Loucy (cell line): ENCODE results near the gene NEU3.

Source experiments
- H2AFZ ChIP-seq: fragments of 200-600 bp; sonication (generic); 2 replicates; pipeline ENCODE4 v1.6.0; 2016; ENCODE audit warnings: antibody characterized with exemption, mild to moderate bottlenecking, low read length, moderate library complexity
- H3F3A ChIP-seq: fragments of 200-600 bp; 2 replicates; pipeline ENCODE4 v1.6.0; 2016; ENCODE audit warnings: antibody characterized with exemption, low read depth, mild to moderate bottlenecking
- H3K27me3 ChIP-seq: fragments of 200-600 bp; sonication (generic); 2 replicates; pipeline ENCODE4 v1.6.1; 2014; ENCODE audit warnings: low read length, mild to moderate bottlenecking; ENCODE audit not compliant: insufficient read depth, poor library complexity, severe bottlenecking
- H3K36me3 ChIP-seq: fragments of 200-600 bp; sonication (generic); 2 replicates; pipeline ENCODE4 v1.6.1; 2016; ENCODE audit warnings: low read length; ENCODE audit not compliant: insufficient read depth
- H3K4me1 ChIP-seq: fragments of 200-600 bp; sonication (generic); 2 replicates; pipeline ENCODE4 v1.5.1; 2014; ENCODE audit warnings: low read length, mild to moderate bottlenecking; ENCODE audit not compliant: insufficient read depth, poor library complexity, severe bottlenecking
- H3K4me2 ChIP-seq: fragments of 200-600 bp; sonication (generic); 2 replicates; pipeline ENCODE4 v1.6.0; 2014; ENCODE audit warnings: antibody characterized with exemption, low read length, low read depth, mild to moderate bottlenecking; ENCODE audit not compliant: poor library complexity, severe bottlenecking
- H3K4me3 ChIP-seq: fragments of 200-600 bp; sonication (generic); 2 replicates; pipeline ENCODE4 v1.5.1; 2014; ENCODE audit warnings: low read length, mild to moderate bottlenecking, mixed read lengths; ENCODE audit not compliant: poor library complexity, severe bottlenecking
- H3K79me2 ChIP-seq: fragments of 200-600 bp; sonication (generic); 2 replicates; pipeline ENCODE4 v1.6.1; 2014; ENCODE audit warnings: low read length; ENCODE audit not compliant: insufficient read depth
- H3K9ac ChIP-seq: fragments of 200-600 bp; sonication (generic); 2 replicates; pipeline ENCODE4 v1.6.0; 2014; ENCODE audit warnings: mild to moderate bottlenecking, low read depth, low read length, moderate library complexity; ENCODE audit not compliant: poor library complexity, severe bottlenecking
- H3K9me2 ChIP-seq: fragments of 200-600 bp; sonication (generic); replicated peaks from 2 replicates; pipeline ENCODE4 v1.6.1; 2016; ENCODE audit warnings: low read depth, low read length, mixed read lengths
- H3K9me3 ChIP-seq: fragments of 200-600 bp; sonication (generic); 2 replicates; pipeline ENCODE4 v1.6.1; 2014; ENCODE audit warnings: mild to moderate bottlenecking, antibody characterized with exemption, low read length, low read depth; ENCODE audit not compliant: insufficient read depth
- H4K20me1 ChIP-seq: fragments of 200-600 bp; sonication (generic); 2 replicates; pipeline ENCODE4 v1.6.0; 2014; ENCODE audit warnings: antibody characterized with exemption, low read length, mild to moderate bottlenecking; ENCODE audit not compliant: insufficient read depth, poor library complexity, severe bottlenecking
- EZH2phosphoT487 ChIP-seq: fragments of 200-600 bp; IDR thresholded peaks from 2 replicates; pipeline ENCODE4 v1.6.1; 2018; ENCODE audit warnings: antibody characterized with exemption, mild to moderate bottlenecking, moderate library complexity, borderline replicate concordance
- TF ChIP-seq, protein P1 (sequence below): fragments of 200-600 bp; sonication (generic); conservative IDR thresholded peaks from 2 replicates; pipeline ENCODE4 v1.5.1; 2014; ENCODE audit warnings: mild to moderate bottlenecking, antibody characterized with exemption, low read length

NEU3 gene

GRCh38 chr11:74981888-74982287, 6.8 kb upstream of the NEU3 start:
- Histone ChIP-seq H3K4me3 (no peak overlapping the region), H3K79me2 (no peaks in the 10 kb centered on the region), H3F3A (no peaks in the 10 kb centered on the region), H4K20me1 (no peaks in the 10 kb centered on the region), H3K4me1 (no peaks in the 10 kb centered on the region), H3K9ac (no peak overlapping the region), H3K9me3 (no peaks in the 10 kb centered on the region), H3K36me3 (peaks cover 28% of the 10 kb centered on the region), H3K27me3 (no peaks in the 10 kb centered on the region), H3K4me2 (no peak overlapping the region), H2AFZ (no peak overlapping the region), H3K9me2 (no peaks in the 10 kb centered on the region)
- TF ChIP-seq, protein P1, sequence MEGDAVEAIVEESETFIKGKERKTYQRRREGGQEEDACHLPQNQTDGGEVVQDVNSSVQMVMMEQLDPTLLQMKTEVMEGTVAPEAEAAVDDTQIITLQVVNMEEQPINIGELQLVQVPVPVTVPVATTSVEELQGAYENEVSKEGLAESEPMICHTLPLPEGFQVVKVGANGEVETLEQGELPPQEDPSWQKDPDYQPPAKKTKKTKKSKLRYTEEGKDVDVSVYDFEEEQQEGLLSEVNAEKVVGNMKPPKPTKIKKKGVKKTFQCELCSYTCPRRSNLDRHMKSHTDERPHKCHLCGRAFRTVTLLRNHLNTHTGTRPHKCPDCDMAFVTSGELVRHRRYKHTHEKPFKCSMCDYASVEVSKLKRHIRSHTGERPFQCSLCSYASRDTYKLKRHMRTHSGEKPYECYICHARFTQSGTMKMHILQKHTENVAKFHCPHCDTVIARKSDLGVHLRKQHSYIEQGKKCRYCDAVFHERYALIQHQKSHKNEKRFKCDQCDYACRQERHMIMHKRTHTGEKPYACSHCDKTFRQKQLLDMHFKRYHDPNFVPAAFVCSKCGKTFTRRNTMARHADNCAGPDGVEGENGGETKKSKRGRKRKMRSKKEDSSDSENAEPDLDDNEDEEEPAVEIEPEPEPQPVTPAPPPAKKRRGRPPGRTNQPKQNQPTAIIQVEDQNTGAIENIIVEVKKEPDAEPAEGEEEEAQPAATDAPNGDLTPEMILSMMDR, result no peak
- no peak for TF ChIP-seq EZH2phosphoT487

GRCh38 chr11:74984070-74984469, 4.7 kb upstream of the NEU3 start:
- Histone ChIP-seq H2AFZ (no peak overlapping the region), H3K27me3 (no peaks in the 10 kb centered on the region), H3F3A (0 out of 2 replicates have a peak, but pooled peaks cover 5% of the 10 kb centered on the region), H3K9me3 (no peaks in the 10 kb centered on the region), H3K9me2 (no peaks in the 10 kb centered on the region), H3K36me3 (peaks cover 13% of the 10 kb centered on the region; the same call in 1 of the 2 replicates), H3K4me2 (no peak overlapping the region), H3K4me1 (peaks cover 8% of the 10 kb centered on the region), H3K4me3 (no peak overlapping the region), H3K79me2 (peaks cover 4% of the 10 kb centered on the region), H3K9ac (no peak overlapping the region), H4K20me1 (no peaks in the 10 kb centered on the region)
- TF ChIP-seq, protein P1, result no peak
- no peak for TF ChIP-seq EZH2phosphoT487

- Histone ChIP-seq H3K4me1 (peaks cover 10% of the 10 kb centered on the region), H3K4me2 (no peak overlapping the region), H3K9ac (no peak overlapping the region), H3K9me2 (no peaks in the 10 kb centered on the region), H2AFZ (no peak overlapping the region), H3K79me2 (peaks cover 10% of the 10 kb centered on the region), H3K36me3 (peaks cover 7% of the 10 kb centered on the region; the same call in 1 of the 2 replicates), H3K9me3 (no peaks in the 10 kb centered on the region), H3K4me3 (no peak overlapping the region), H4K20me1 (peaks cover under 1% of the 10 kb centered on the region), H3F3A (0 out of 2 replicates have a peak, but pooled peaks cover 5% of the 10 kb centered on the region), H3K27me3 (no peaks in the 10 kb centered on the region)
- no peak for TF ChIP-seq EZH2phosphoT487
- TF ChIP-seq, protein P1, result no peak
Observed at GRCh38 chr11:74984730-74985129, 4.0 kb upstream of the NEU3 start.
